Thyroid gland (tissue), 4 donors: Measurements from ENCODE around the gene LRBA.

Experiments
- CTCF ChIP-seq, 6 experiments: fragments of 200-600 bp in 3 of 6; fragments of 450-650 bp in 3 of 6; sonication (generic) in 3 of 6; IDR thresholded peaks; one replicate each; pipeline ENCODE4 v1.5.1; 2016 to 2019; ENCODE audit warnings: antibody characterized with exemption in 6 of 6, mild to moderate bottlenecking in 2 of 6, inconsistent platforms in 1 of 6, moderate library complexity in 1 of 6
- POLR2A ChIP-seq, 2 donors: fragments of 450-650 bp; IDR thresholded peaks; one replicate each; pipeline ENCODE4 v1.6.1; 2017; ENCODE audit warnings: antibody characterized with exemption in 2 of 2, mild to moderate bottlenecking in 2 of 2, moderate library complexity in 1 of 2

- TF ChIP-seq CTCF (IDR thresholded peaks at IDR 0.05) = no peak
- no peak for TF ChIP-seq POLR2A (IDR thresholded peaks at IDR 0.05)
These were observed 387.0 kb downstream of the LRBA start for GRCh38 chr4:150628073-150628472.
